NCI-H69 (cell line): ENCODE data around the gene STX2.
"Not testable (repeated sequence)": the region's sequence is repeated elsewhere in the genome, so short reads cannot be mapped to it uniquely, and the experiment has no call there.

Experiments
- DNase-seq: peaks from one replicate; lab custom pipeline; 2025; lab: John Stamatoyannopoulos, UW

STX2 gene

GRCh38 chr12:130870442-130871285 is 31.6 kb upstream of the STX2 start:
- peak; percentile 89 for DNase-seq

GRCh38 chr12:130868412-130868811 is 29.4 kb upstream of the STX2 start:
- no peak for DNase-seq

- DNase-seq, result peak; percentile 10
Observed at GRCh38 chr12:130863298-130863697, 24.2 kb upstream of the STX2 start.

- not testable (repeated sequence) for DNase-seq
Observed at GRCh38 chr12:130862771-130863170, 23.7 kb upstream of the STX2 start.

- no peak for DNase-seq
Observed at GRCh38 chr12:130862161-130862560, 23.1 kb upstream of the STX2 start.

- DNase-seq, result peak; percentile 81
Observed at GRCh38 chr12:130860311-130860710, 21.3 kb upstream of the STX2 start.

- DNase-seq, result no peak
Observed at GRCh38 chr12:130859161-130859560, 20.1 kb upstream of the STX2 start.

GRCh38 chr12:130858084-130858483 is 19.0 kb upstream of the STX2 start:
- DNase-seq, result no peak

GRCh38 chr12:130856088-130856487 is 17.0 kb upstream of the STX2 start:
- DNase-seq, result no peak

- DNase-seq, result no peak
Observed at GRCh38 chr12:130850418-130851021, 11.5 kb upstream of the STX2 start.

GRCh38 chr12:130849561-130850417 is 10.7 kb upstream of the STX2 start:
- DNase-seq, result peak; percentile 62

- DNase-seq, result not testable (repeated sequence)
Observed at GRCh38 chr12:130848785-130849305, 9.8 kb upstream of the STX2 start.

GRCh38 chr12:130848105-130848504 is 9.1 kb upstream of the STX2 start:
- not testable (repeated sequence) for DNase-seq

GRCh38 chr12:130847112-130847511 is 8.1 kb upstream of the STX2 start:
- DNase-seq, result no peak

- DNase-seq, result peak; percentile 12
Observed at GRCh38 chr12:130846369-130846768, 7.3 kb upstream of the STX2 start.

- DNase-seq, result peak; percentile 27
Observed at GRCh38 chr12:130839770-130840404, 837 bp upstream of the STX2 start.

GRCh38 chr12:130838284-130838950 is 633 bp downstream of the STX2 start:
- peak; percentile 71 for DNase-seq

- DNase-seq, result no peak
Observed at GRCh38 chr12:130835436-130835835, 3.6 kb downstream of the STX2 start.

- DNase-seq, result no peak
Observed at GRCh38 chr12:130835011-130835410, 4.0 kb downstream of the STX2 start.

GRCh38 chr12:130832561-130833209 is 6.4 kb downstream of the STX2 start:
- no peak for DNase-seq
